GM21515 (cell line): ENCODE results near the gene SH3BP4.
"Not testable (repeated sequence)": the region's sequence is repeated elsewhere in the genome, so short reads cannot be mapped to it uniquely, and the experiment has no call there.

ENCODE experiments used
- ATAC-seq: cut with Tn5 transposase; IDR thresholded peaks from one replicate; pipeline ENCODE4 v1.9.1; 2021; ENCODE audit not compliant: unreplicated experiment

SH3BP4 gene

GRCh38 chr2:235051436-235052260 lies 99.8 kb downstream of the SH3BP4 start:
- ATAC-seq = no peak

DNA sequence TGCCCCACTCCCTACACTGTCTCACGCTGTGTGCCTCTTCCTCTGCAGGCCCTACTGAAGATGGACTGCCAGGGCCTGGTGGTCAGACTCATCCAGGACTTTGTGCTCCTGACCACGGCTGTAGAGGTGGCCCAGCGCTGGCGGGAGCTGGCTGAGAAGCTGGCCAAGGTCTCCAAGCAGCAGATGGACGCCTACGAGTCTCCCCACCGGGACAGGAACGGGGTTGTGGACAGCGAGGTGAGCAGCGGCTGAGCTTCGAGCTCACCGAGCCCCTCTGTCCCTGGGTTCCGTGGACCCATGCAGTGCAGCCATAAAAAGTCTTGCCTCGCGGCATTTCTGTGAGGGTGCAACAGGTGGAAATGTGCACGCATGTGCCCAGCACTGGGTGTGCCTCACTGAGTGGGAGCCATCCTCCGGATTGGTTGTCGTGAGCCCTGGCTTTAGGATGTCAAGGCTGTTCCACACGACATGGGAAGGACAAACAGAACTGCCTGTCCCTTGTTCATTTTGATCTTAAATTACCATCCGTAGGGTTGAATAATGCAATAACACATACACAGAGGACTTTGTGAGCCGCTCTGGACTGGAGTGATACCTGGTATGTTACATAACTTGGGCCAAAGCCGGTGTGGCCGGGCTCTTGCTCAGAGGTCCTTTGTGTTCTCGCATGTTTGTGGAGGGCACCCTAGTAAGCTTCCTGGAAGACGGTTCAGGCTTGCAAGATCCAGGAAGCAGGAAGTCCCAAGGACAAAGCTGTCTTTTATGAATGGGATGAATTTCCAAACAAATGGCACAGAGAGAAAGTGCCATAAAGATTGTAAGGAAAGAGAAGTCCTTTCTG lies 100.9 kb downstream of the SH3BP4 start:
- no peak for ATAC-seq

- no peak for ATAC-seq
Observed at GRCh38 chr2:235053651-235054050, 101.8 kb downstream of the SH3BP4 start.

DNA sequence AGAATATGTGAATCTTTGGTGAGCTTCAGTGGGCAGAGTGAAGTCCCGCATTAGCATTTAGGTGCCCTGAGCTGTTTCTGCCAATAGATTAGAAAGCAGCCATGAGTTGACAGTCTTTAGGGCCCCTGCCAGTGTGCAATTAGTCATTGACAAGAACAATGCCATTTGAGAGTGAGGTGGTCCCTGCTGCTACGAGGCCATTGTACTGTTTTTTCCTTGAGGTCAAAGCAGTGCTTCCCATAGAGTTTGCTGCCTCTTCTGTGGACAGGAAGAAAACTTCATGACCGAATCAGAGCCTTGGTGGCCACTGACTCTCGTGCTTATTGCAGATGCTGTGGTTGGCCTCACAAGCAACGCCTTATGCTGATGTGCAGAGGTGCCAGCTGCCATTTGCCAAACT lies 102.7 kb downstream of the SH3BP4 start:
- no peak for ATAC-seq

GRCh38 chr2:235054919-235055318 lies 103.1 kb downstream of the SH3BP4 start:
- ATAC-seq = no peak

GRCh38 chr2:235055891-235056516 lies 104.2 kb downstream of the SH3BP4 start:
- no peak for ATAC-seq

- no peak for ATAC-seq
Observed at GRCh38 chr2:235056768-235057167, 105.0 kb downstream of the SH3BP4 start.

GRCh38 chr2:235057616-235058015 lies 105.8 kb downstream of the SH3BP4 start:
- not testable (repeated sequence) for ATAC-seq

DNA sequence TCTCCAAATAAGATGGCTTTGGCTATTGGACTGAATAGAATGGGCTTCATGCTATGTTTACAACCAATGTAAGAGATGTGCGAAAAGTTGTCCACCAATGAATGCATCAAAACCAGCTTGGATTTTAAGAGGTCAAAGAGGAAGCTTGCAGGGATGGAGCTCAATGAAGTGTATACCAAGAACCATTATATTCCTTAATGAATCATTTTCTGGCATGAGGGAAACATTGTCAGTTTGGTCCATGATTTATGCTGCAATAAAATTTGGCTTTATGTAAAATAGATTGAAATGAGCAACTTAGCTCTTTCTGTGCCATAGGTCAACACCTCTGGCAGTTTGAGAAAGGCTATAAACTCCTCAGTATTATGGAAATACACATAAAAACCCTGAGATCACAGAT lies 107.3 kb downstream of the SH3BP4 start:
- no peak for ATAC-seq

DNA sequence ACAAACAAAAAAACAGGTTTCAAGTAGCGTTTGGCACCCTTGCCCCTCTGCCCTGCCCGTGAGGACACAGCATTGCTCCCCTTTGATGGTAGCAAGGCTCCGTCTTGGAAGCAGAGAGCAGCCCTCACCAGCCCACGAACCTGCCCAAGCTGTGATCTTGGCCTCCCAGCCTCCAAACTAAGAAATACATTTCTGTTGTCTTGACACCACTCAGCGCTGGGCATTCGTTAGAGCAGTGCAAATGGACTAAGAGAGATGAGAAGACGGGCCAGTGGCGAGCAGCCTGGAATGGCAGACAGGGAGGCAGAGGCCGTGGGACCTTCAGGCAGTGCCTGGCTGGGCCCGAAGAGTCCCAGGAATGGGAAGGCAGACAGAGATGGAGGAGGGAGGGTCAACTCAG lies 109.8 kb downstream of the SH3BP4 start:
- ATAC-seq = no peak

GRCh38 chr2:235063471-235063961 lies 111.7 kb downstream of the SH3BP4 start:
- no peak for ATAC-seq

DNA sequence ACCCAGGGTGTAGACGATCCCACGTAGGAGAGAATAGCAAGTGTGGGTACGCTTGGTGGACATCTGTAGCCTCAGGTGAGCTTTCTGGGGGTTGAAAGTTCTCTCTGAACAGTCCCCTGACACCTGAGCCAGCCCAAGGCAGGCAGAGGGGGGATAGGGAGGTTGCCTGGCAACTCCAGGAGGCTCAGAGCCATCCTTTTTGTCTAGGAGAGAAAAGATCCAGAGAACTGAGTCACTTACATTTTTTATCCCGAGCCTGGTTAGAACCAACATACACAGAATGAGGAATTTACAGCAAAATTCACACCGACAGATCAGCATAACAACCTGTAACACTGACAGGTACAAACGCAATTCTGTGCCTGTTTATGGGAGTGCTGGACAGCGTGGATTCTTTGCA lies 113.2 kb downstream of the SH3BP4 start:
- ATAC-seq = no peak

DNA sequence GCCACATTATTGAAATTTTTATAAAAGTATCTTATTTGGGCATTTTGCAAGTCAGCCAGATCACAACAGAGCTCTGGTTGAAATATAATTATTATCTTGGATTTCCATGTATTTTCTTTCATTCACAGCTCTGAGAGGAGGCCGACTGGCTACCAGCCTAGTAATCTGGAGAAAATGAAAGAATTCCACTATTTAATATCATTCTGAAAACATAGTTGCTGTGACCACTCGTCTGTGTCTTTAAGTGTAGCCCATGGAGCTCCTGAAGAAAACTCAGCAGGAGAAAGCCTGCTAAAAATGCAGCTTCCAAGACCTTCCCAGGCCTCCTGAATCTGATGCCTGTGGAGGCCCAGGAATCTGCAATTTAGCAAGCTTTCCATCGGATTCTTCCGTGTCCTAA lies 114.7 kb downstream of the SH3BP4 start:
- ATAC-seq = no peak

DNA sequence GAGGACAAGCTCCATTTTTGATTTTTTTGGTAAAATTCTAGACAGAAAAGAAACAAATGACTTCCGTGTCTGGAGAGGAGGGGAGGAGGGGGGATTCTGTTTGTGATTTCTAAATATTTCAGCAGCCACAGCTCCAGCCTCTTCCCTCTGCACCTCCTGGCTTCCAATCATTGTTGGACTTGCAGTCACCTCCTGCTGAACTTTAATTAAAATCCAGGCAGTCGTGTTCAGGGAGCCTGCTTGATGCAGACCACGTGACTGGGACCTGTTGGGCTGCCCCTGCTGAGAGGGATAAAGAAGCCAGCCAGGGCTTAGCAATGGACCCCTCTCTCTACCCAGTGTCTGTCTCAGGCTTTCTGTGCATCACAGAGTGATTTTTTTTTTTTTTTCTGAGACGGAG lies 115.1 kb downstream of the SH3BP4 start:
- no peak for ATAC-seq

DNA sequence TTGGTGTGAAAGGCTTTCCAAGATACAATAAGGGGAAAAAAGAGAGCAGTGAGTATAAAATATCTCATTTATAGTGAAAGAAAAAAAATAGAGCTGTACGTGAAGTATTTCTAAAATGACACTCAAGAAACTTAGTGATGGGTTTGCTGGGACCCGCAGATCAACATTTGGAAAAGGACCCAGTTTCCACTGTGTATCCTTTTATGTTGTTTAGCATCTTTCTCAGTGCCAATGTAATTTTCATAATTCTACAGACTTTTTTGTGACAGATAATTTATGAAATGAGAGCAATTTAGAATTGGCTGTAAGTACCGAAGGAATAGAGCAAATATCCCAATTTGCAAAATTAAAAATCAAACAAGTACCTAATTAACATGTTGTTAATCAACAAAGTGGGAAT lies 116.9 kb downstream of the SH3BP4 start:
- no peak for ATAC-seq

DNA sequence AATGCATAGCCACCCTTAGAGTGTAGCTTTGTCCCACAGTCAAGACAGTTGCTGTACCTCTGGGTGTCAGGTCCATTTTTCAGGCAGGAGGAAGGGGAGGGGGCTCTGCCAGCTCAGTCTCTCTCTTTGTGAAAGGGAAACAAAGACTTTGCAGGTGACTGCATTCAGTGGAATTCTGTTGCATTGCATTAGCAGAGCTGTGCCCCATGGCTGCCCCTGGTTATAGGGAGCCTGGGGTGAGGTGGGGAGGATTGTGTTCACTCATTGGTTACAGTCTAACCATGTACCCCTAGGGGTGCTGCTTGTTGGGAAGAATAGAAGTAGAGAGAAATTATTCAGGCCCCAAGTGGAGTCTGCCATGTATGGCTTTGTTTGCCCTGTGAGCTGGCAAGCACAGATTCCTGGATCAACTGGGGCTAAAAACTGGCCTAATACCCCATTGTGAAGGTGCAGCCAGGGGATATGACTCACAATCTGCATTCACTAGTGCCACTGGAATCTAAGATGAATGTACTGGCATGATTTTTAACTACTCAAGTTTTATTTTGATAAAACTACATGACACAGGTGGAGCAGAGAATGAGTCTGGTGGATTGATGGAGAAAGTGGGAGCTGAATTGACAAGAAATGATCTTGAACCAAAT lies 118.4 kb downstream of the SH3BP4 start:
- ATAC-seq = no peak

GRCh38 chr2:235073868-235074413 lies 122.1 kb downstream of the SH3BP4 start:
- ATAC-seq = no peak

- no peak for ATAC-seq
Observed at GRCh38 chr2:235077046-235077445, 125.2 kb downstream of the SH3BP4 start.

DNA sequence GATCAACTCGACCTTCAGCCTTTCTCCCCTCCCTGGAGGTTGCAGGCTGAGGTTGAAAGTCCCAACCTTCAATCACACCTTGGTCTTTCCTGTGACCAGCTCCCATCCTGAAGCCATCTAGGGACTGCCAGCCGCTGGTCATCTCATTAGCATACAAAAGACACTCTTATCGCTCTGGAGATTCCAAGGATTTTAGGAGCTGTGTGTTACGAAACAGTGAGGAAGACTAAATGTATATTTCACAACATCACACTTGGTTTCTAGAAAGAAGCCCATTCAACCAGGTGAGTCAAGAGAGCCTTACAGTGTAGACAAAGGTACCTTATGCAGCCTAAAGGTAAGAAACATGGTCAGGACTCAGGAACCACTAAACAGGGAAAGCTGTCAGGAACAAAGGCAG lies 126.4 kb downstream of the SH3BP4 start:
- ATAC-seq = no peak

GRCh38 chr2:235078914-235079472 lies 127.2 kb downstream of the SH3BP4 start:
- no peak for ATAC-seq
